Measurements from ENCODE around the gene GSG1L2.

Gene GSG1L2

GRCh38 chr17:9763643-9764042, 58.2 kb downstream of the GSG1L2 start:
- in situ Hi-C loops (cut with HindIII; ENCODE audit: low sequenced_read_pairs): no loop called here
- TF ChIP-seq CTCF (IDR thresholded peaks at IDR 0.05; ENCODE audit: low read depth, low read length): no peak

GRCh38 chr17:9760266-9760665, 61.6 kb downstream of the GSG1L2 start:
- in situ Hi-C loops (cut with HindIII; ENCODE audit: low sequenced_read_pairs): no loop called here
- TF ChIP-seq CTCF (IDR thresholded peaks at IDR 0.05; ENCODE audit: low read depth, low read length): no peak
- DNase-seq (ENCODE audit: low read depth, low spot score): no peak
- H3K4me3 ChIP-seq (ENCODE audit: low read depth, low read length): no peak overlapping the region

More at GRCh38 chr17:9763643-9764042, 58.2 kb downstream of the GSG1L2 start:
- no peak for DNase-seq (ENCODE audit: low read depth, low spot score)
- H3K4me3 ChIP-seq (ENCODE audit: low read depth, low read length): no peak overlapping the region

GRCh38 chr17:9755083-9755482, 66.8 kb downstream of the GSG1L2 start:
- in situ Hi-C loops (cut with HindIII; ENCODE audit: low sequenced_read_pairs): no loop called here
- H3K4me3 ChIP-seq (ENCODE audit: low read depth, low read length): no peak overlapping the region
- no peak for DNase-seq (ENCODE audit: low read depth, low spot score)
- TF ChIP-seq CTCF (IDR thresholded peaks at IDR 0.05; ENCODE audit: low read depth, low read length): no peak

Data from astrocyte of the spinal cord (primary cell).